Keratinocyte (primary cell): ENCODE measurements around the gene THRAP3. TPM values are rescaled to one million over a fixed set of nuclear protein-coding genes. Genes with fewer than 3 reads are reported as not detected.

Experiments used
- DNase-seq: peaks from one replicate; pipeline ENCODE4 v3.0.0-alpha.2; 2011; ENCODE audit warnings: low read depth, missing footprints, low spot score
- FAIRE-seq: peaks from 2 replicates; lab custom pipeline; 2011; peaks lifted over from hg19 to GRCh38; lab: Jason Lieb, UNC
- H2AFZ ChIP-seq: 2 replicates; pipeline ENCODE4 v1.6.0; 2012; ENCODE audit warnings: low read length, control low read depth, inconsistent platforms; ENCODE audit not compliant: control insufficient read depth
- H3K27ac ChIP-seq: 2 replicates; pipeline ENCODE4 v1.5.1; 2011; ENCODE audit warnings: low read length; ENCODE audit not compliant: control insufficient read depth, insufficient read depth
- H3K27me3 ChIP-seq: 3 replicates; pipeline ENCODE4 v1.6.0; 2011; ENCODE audit warnings: low read length; ENCODE audit not compliant: control insufficient read depth, insufficient read depth; ENCODE audit errors: extremely low read depth
- H3K36me3 ChIP-seq, 2 experiments: 2 replicates in 1 of 2; 3 replicates in 1 of 2; pipeline ENCODE4 v1.5.1; 2011; ENCODE audit warnings: low read length in 2 of 2, mild to moderate bottlenecking in 1 of 2; ENCODE audit not compliant: control insufficient read depth in 2 of 2, insufficient read depth in 2 of 2; ENCODE audit errors: extremely low read depth in 1 of 2
- H3K4me1 ChIP-seq: 3 replicates; pipeline ENCODE4 v1.5.1; 2011; ENCODE audit warnings: low read length; ENCODE audit not compliant: control insufficient read depth, insufficient read depth; ENCODE audit errors: extremely low read depth
- H3K4me2 ChIP-seq: 3 replicates; pipeline ENCODE4 v1.6.0; 2011; ENCODE audit warnings: low read depth, low read length; ENCODE audit not compliant: control insufficient read depth, insufficient read depth; ENCODE audit errors: extremely low read depth
- H3K4me3 ChIP-seq, 3 experiments: fragments of 200-600 bp in 1 of 3; sonication (generic) in 1 of 3; 2 replicates in 2 of 3; 3 replicates in 1 of 3; pipeline ENCODE4 v1.5.1; 2011 to 2016; ENCODE audit warnings: low read length in 3 of 3, mild to moderate bottlenecking in 3 of 3, control low read depth in 2 of 3, inconsistent platforms in 1 of 3, low read depth in 1 of 3, mixed read lengths in 1 of 3, mixed run types in 1 of 3, moderate library complexity in 1 of 3; ENCODE audit not compliant: control insufficient read depth in 2 of 3, insufficient read depth in 2 of 3; ENCODE audit errors: extremely low read depth in 1 of 3
- H3K79me2 ChIP-seq: 2 replicates; pipeline ENCODE4 v1.6.0; 2012; ENCODE audit warnings: low read length; ENCODE audit not compliant: control insufficient read depth, insufficient read depth
- H3K9ac ChIP-seq: 3 replicates; pipeline ENCODE4 v1.6.0; 2011; ENCODE audit warnings: low read length; ENCODE audit not compliant: control insufficient read depth, insufficient read depth; ENCODE audit errors: extremely low read depth
- H3K9me1 ChIP-seq: 3 replicates; pipeline ENCODE4 v1.6.0; 2011; ENCODE audit warnings: low read length; ENCODE audit not compliant: control insufficient read depth, insufficient read depth; ENCODE audit errors: extremely low read depth
- H3K9me3 ChIP-seq: 2 replicates; pipeline ENCODE4 v1.5.1; 2012; ENCODE audit warnings: low read depth, low read length; ENCODE audit not compliant: control insufficient read depth
- H4K20me1 ChIP-seq: 3 replicates; pipeline ENCODE4 v1.6.0; 2011; ENCODE audit warnings: low read length; ENCODE audit not compliant: control insufficient read depth, insufficient read depth; ENCODE audit errors: extremely low read depth
- CTCF ChIP-seq, 3 experiments: IDR thresholded peaks in 1 of 3; conservative IDR thresholded peaks in 1 of 3; optimal IDR thresholded peaks in 1 of 3; 2 replicates in 2 of 3; 3 replicates in 1 of 3; pipeline versions ENCODE3 to v1.5.1; 2011; ENCODE audit warnings: low read length in 3 of 3, mild to moderate bottlenecking in 3 of 3, moderate library complexity in 2 of 3, control low read depth in 1 of 3, inconsistent platforms in 1 of 3; ENCODE audit not compliant: insufficient read depth in 2 of 3; ENCODE audit errors: extremely low read depth in 1 of 3
- EZH2 ChIP-seq: IDR thresholded peaks from one replicate; pipeline ENCODE4 v1.6.1; 2012; ENCODE audit warnings: inconsistent platforms, mild to moderate bottlenecking, low read length, moderate library complexity
- dilution Hi-C: fragments of 300-500 bp; cut with MboI; formaldehyde crosslinking; loops from one replicate; pipeline ENCODE4 v1.7.0; 2020; ENCODE audit warnings: low sequenced_read_pairs; ENCODE audit not compliant: extremely low pct_ligation_motif_present
- polyA plus RNA-seq, 5 experiments: library from polyadenylated mRNA; depleted of rRNA in 3 of 5; stranded (reverse) in 3 of 5; stranded (forward) in 1 of 5; unstranded in 1 of 5; fragments of >200 nt; gene quantifications; 1 replicate in 1 of 5; 2 replicates in 3 of 5; 3 replicates in 1 of 5; pipeline versions ENCODE4 v1.2.1 to v1.2.3, GENCODE V29; 2011 to 2012; ENCODE audit warnings: missing spikeins in 2 of 5, low read depth in 1 of 5, low replicate concordance in 1 of 5
- small RNA-seq, 3 experiments: library from RNA; depleted of rRNA; stranded (forward); fragments of <200 nt; gene quantifications; one replicate each; pipeline ENCODE3, GENCODE V24; 2012; ENCODE audit warnings: low read depth in 3 of 3, low replicate concordance in 1 of 3; ENCODE audit not compliant: insufficient read length in 3 of 3

The THRAP3 gene
- polyA plus RNA-seq, 1 donor (not counting 4 experiments of a cell fraction or from before 2014, with no cell fraction given) = 79.6 TPM

- H3K79me2 ChIP-seq = no peaks in the 10 kb centered on the region
- no peak overlapping the region for H3K9ac ChIP-seq
- dilution Hi-C loops = no loop called here
- no peaks in the 10 kb centered on the region for H3K9me3 ChIP-seq
- H3K36me3 ChIP-seq = peaks cover 48 to 52% of the 10 kb centered on the region in 2 experiments
- DNase-seq (no peak), FAIRE-seq (no peak)
- H3K27me3 ChIP-seq = no peaks in the 10 kb centered on the region
- no peak overlapping the region for H3K27ac ChIP-seq
- no peak overlapping the region for H2AFZ ChIP-seq
- H3K4me1 ChIP-seq = peaks cover 42% of the 10 kb centered on the region
- no peak overlapping the region for H3K4me2 ChIP-seq
- H4K20me1 ChIP-seq = no peaks in the 10 kb centered on the region
- H3K4me3 ChIP-seq = no peak overlapping the region
- peaks cover 6% of the 10 kb centered on the region for H3K9me1 ChIP-seq
- TF ChIP-seq CTCF (optimal IDR thresholded peaks at IDR 0.05 in 1 of 3, IDR thresholded peaks at IDR 0.05 in 1 of 3, conservative IDR thresholded peaks at IDR 0.05 in 1 of 3; ENCODE audit: extremely low read depth in 1 of 3, insufficient read depth in 2 of 3, low read length in 3 of 3) (no peak), EZH2 (no peak)
These were observed 130.2 kb downstream of the THRAP3 start for GRCh38 chr1:36354486-36354885.

Small RNAs within 50 kb of the gene (small RNA-seq; reads per million reads assigned to genes)
- gene RN7SL131P (0 reads per million in 3 experiments), gene UBE2V2P4 (0 reads per million in 3 experiments)

Other genes starting within 250 kb of the THRAP3 start
- gene TEKT2, start 140.3 kb upstream of the THRAP3 start, polyA plus RNA-seq = 0.02 to 0.13 TPM (median 0.03 TPM) in 3 replicates
- gene ADPRS, start 135.6 kb upstream of the THRAP3 start, polyA plus RNA-seq = 33.1 to 47.6 TPM (median 42.6 TPM) in 3 replicates
- 0.09 to 0.28 TPM (median 0.23 TPM) in 3 replicates for gene COL8A2, start 99.2 kb upstream of the THRAP3 start, polyA plus RNA-seq
- 145 to 173 TPM (median 169 TPM) in 3 replicates for gene TRAPPC3, start 75.0 kb upstream of the THRAP3 start, polyA plus RNA-seq
- 75.0 to 168 TPM (median 84.4 TPM) in 3 replicates for gene MAP7D1, start 68.3 kb upstream of the THRAP3 start, polyA plus RNA-seq
- gene SH3D21, start 81.9 kb downstream of the THRAP3 start, polyA plus RNA-seq = 4.8 to 17.4 TPM (median 7.1 TPM) in 3 replicates
- gene EVA1B, start 99.2 kb downstream of the THRAP3 start, polyA plus RNA-seq = 2.4 to 4.3 TPM (median 2.7 TPM) in 3 replicates
- 8.5 to 10.4 TPM (median 10.3 TPM) in 3 replicates for gene STK40, start 161.5 kb downstream of the THRAP3 start, polyA plus RNA-seq
- 41.3 to 67.8 TPM (median 45.3 TPM) in 3 replicates for gene LSM10, start 173.5 kb downstream of the THRAP3 start, polyA plus RNA-seq
- gene OSCP1, start 226.0 kb downstream of the THRAP3 start, polyA plus RNA-seq = 7.1 to 12.5 TPM (median 9.5 TPM) in 3 replicates
- 74.2 to 133 TPM (median 130 TPM) in 3 replicates for gene MRPS15, start 239.9 kb downstream of the THRAP3 start, polyA plus RNA-seq